Loucy (cell line): ENCODE measurements around the gene SIL1.

Experiments
- H2AFZ ChIP-seq: fragments of 200-600 bp; sonication (generic); 2 replicates; pipeline ENCODE4 v1.6.0; 2016; ENCODE audit warnings: antibody characterized with exemption, mild to moderate bottlenecking, low read length, moderate library complexity
- H3F3A ChIP-seq: fragments of 200-600 bp; 2 replicates; pipeline ENCODE4 v1.6.0; 2016; ENCODE audit warnings: antibody characterized with exemption, low read depth, mild to moderate bottlenecking
- H3K27me3 ChIP-seq: fragments of 200-600 bp; sonication (generic); 2 replicates; pipeline ENCODE4 v1.6.1; 2014; ENCODE audit warnings: low read length, mild to moderate bottlenecking; ENCODE audit not compliant: insufficient read depth, poor library complexity, severe bottlenecking
- H3K36me3 ChIP-seq: fragments of 200-600 bp; sonication (generic); 2 replicates; pipeline ENCODE4 v1.6.1; 2016; ENCODE audit warnings: low read length; ENCODE audit not compliant: insufficient read depth
- H3K4me1 ChIP-seq: fragments of 200-600 bp; sonication (generic); 2 replicates; pipeline ENCODE4 v1.5.1; 2014; ENCODE audit warnings: low read length, mild to moderate bottlenecking; ENCODE audit not compliant: insufficient read depth, poor library complexity, severe bottlenecking
- H3K4me2 ChIP-seq: fragments of 200-600 bp; sonication (generic); 2 replicates; pipeline ENCODE4 v1.6.0; 2014; ENCODE audit warnings: antibody characterized with exemption, low read length, low read depth, mild to moderate bottlenecking; ENCODE audit not compliant: poor library complexity, severe bottlenecking
- H3K4me3 ChIP-seq: fragments of 200-600 bp; sonication (generic); 2 replicates; pipeline ENCODE4 v1.5.1; 2014; ENCODE audit warnings: low read length, mild to moderate bottlenecking, mixed read lengths; ENCODE audit not compliant: poor library complexity, severe bottlenecking
- H3K79me2 ChIP-seq: fragments of 200-600 bp; sonication (generic); 2 replicates; pipeline ENCODE4 v1.6.1; 2014; ENCODE audit warnings: low read length; ENCODE audit not compliant: insufficient read depth
- H3K9ac ChIP-seq: fragments of 200-600 bp; sonication (generic); 2 replicates; pipeline ENCODE4 v1.6.0; 2014; ENCODE audit warnings: mild to moderate bottlenecking, low read depth, low read length, moderate library complexity; ENCODE audit not compliant: poor library complexity, severe bottlenecking
- H3K9me2 ChIP-seq: fragments of 200-600 bp; sonication (generic); replicated peaks from 2 replicates; pipeline ENCODE4 v1.6.1; 2016; ENCODE audit warnings: low read depth, low read length, mixed read lengths
- H3K9me3 ChIP-seq: fragments of 200-600 bp; sonication (generic); 2 replicates; pipeline ENCODE4 v1.6.1; 2014; ENCODE audit warnings: mild to moderate bottlenecking, antibody characterized with exemption, low read length, low read depth; ENCODE audit not compliant: insufficient read depth
- H4K20me1 ChIP-seq: fragments of 200-600 bp; sonication (generic); 2 replicates; pipeline ENCODE4 v1.6.0; 2014; ENCODE audit warnings: antibody characterized with exemption, low read length, mild to moderate bottlenecking; ENCODE audit not compliant: insufficient read depth, poor library complexity, severe bottlenecking
- CTCF ChIP-seq: fragments of 200-600 bp; sonication (generic); conservative IDR thresholded peaks from 2 replicates; pipeline ENCODE4 v1.5.1; 2014; ENCODE audit warnings: mild to moderate bottlenecking, antibody characterized with exemption, low read length
- EZH2phosphoT487 ChIP-seq: fragments of 200-600 bp; IDR thresholded peaks from 2 replicates; pipeline ENCODE4 v1.6.1; 2018; ENCODE audit warnings: antibody characterized with exemption, mild to moderate bottlenecking, moderate library complexity, borderline replicate concordance

The SIL1 gene

DNA sequence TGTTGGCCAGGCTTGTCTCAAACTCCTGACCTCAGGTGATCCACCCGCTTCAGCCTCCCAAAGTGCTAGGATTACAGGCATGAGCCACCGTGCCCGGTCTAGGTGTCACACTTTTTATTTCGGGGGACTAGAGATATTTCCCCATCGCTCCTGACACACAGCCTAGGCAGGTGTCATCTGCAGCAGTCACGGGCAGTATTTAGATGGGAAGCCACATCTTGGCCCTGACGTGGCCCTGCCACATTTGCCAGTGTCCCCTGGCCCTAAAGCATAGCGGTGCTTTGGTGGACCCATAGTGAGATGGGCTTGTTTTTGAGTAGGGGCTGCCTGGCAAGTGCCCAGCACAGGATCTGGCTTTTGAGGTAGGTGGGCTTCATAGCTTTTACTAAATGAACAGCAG is 278.0 kb downstream of the SIL1 start:
- Histone ChIP-seq H4K20me1 (no peaks in the 10 kb centered on the region), H3K27me3 (no peaks in the 10 kb centered on the region), H3K9me3 (no peaks in the 10 kb centered on the region), H3K4me2 (no peak overlapping the region), H3K9ac (no peak overlapping the region), H3K4me1 (peaks cover 7% of the 10 kb centered on the region), H3K36me3 (peaks cover 8% of the 10 kb centered on the region; the same call in 1 of the 2 replicates), H3K9me2 (no peaks in the 10 kb centered on the region), H3K79me2 (no peaks in the 10 kb centered on the region), H3K4me3 (no peak overlapping the region), H3F3A (no peaks in the 10 kb centered on the region), H2AFZ (no peak overlapping the region)
- no peak for TF ChIP-seq EZH2phosphoT487
- no peak for TF ChIP-seq CTCF

GRCh38 chr5:138918686-138919085 is 279.5 kb downstream of the SIL1 start:
- Histone ChIP-seq H3K9ac (no peak overlapping the region), H4K20me1 (no peaks in the 10 kb centered on the region), H3K4me1 (peaks cover 7% of the 10 kb centered on the region), H3F3A (no peaks in the 10 kb centered on the region), H3K79me2 (no peaks in the 10 kb centered on the region), H3K9me2 (no peaks in the 10 kb centered on the region), H3K36me3 (no peaks in the 10 kb centered on the region), H3K4me3 (no peak overlapping the region), H3K9me3 (no peaks in the 10 kb centered on the region), H3K4me2 (no peak overlapping the region), H2AFZ (no peak overlapping the region), H3K27me3 (no peaks in the 10 kb centered on the region)
- TF ChIP-seq CTCF (no peak), EZH2phosphoT487 (no peak)

DNA sequence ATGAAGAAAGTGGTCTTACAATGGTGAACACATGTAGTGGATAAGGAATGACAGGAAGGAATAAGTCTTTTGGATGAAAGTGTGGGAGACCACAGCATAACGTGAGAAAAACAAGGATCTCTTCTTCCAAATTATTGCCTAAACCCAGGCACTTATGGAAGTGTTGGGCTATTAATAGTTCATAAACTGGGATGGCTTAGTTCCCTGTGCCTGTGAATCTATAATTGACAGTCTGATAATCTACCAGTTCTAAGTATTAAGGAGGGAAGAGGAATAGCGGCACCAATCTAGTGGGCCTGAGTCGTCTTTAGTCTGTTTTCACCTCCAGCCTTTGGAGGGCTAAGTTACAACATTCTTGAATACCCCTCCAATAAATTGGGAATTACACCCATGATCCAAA is 283.8 kb downstream of the SIL1 start:
- Histone ChIP-seq H3F3A (no peaks in the 10 kb centered on the region), H3K9ac (no peak overlapping the region), H2AFZ (no peak overlapping the region), H3K4me3 (no peak overlapping the region), H3K9me3 (peaks cover 10% of the 10 kb centered on the region; the same call in 1 of the 2 replicates), H3K4me2 (no peak overlapping the region), H3K9me2 (no peaks in the 10 kb centered on the region), H3K79me2 (no peaks in the 10 kb centered on the region), H3K4me1 (peaks cover 14% of the 10 kb centered on the region), H3K36me3 (peaks cover 6% of the 10 kb centered on the region; the same call in 1 of the 2 replicates), H4K20me1 (no peaks in the 10 kb centered on the region), H3K27me3 (no peaks in the 10 kb centered on the region)
- TF ChIP-seq EZH2phosphoT487 (no peak), CTCF (no peak)
